GM19023 (cell line): ENCODE data around the gene GCN1.

ENCODE experiments used
- ATAC-seq: cut with Tn5 transposase; IDR thresholded peaks from one replicate; pipeline ENCODE4 v1.9.1; 2021; ENCODE audit warnings: mild to moderate bottlenecking, moderate library complexity; ENCODE audit not compliant: unreplicated experiment

GCN1 gene

GRCh38 chr12:120145164-120145563 is 49.4 kb downstream of the GCN1 start:
- no peak for ATAC-seq

- ATAC-seq, result no peak
These were observed 50.3 kb downstream of the GCN1 start for GRCh38 chr12:120144215-120144614.

- no peak for ATAC-seq
These were observed 52.2 kb downstream of the GCN1 start for GRCh38 chr12:120142231-120142877.

GRCh38 chr12:120141336-120141735 is 53.2 kb downstream of the GCN1 start:
- ATAC-seq, result no peak

GRCh38 chr12:120140603-120141002 is 53.9 kb downstream of the GCN1 start:
- ATAC-seq, result no peak

- ATAC-seq, result no peak
These were observed 54.6 kb downstream of the GCN1 start for GRCh38 chr12:120139958-120140357.

- ATAC-seq, result no peak
These were observed 56.1 kb downstream of the GCN1 start for GRCh38 chr12:120138366-120138765.

GRCh38 chr12:120137833-120138232 is 56.7 kb downstream of the GCN1 start:
- no peak for ATAC-seq

GRCh38 chr12:120136093-120136770 is 58.3 kb downstream of the GCN1 start:
- no peak for ATAC-seq

GRCh38 chr12:120134307-120134980 is 60.1 kb downstream of the GCN1 start:
- no peak for ATAC-seq

- ATAC-seq, result peak; percentile 85
These were observed 61.6 kb downstream of the GCN1 start for GRCh38 chr12:120132863-120133385.

- ATAC-seq, result no peak
These were observed 62.3 kb downstream of the GCN1 start for GRCh38 chr12:120132054-120132836.

GRCh38 chr12:120131116-120131515 is 63.4 kb downstream of the GCN1 start:
- no peak for ATAC-seq

GRCh38 chr12:120130011-120130410 is 64.5 kb downstream of the GCN1 start:
- ATAC-seq, result no peak

- ATAC-seq, result no peak
These were observed 67.9 kb downstream of the GCN1 start for GRCh38 chr12:120126635-120127005.

- ATAC-seq, result no peak
These were observed 68.5 kb downstream of the GCN1 start for GRCh38 chr12:120125792-120126634.

- no peak for ATAC-seq
These were observed 69.5 kb downstream of the GCN1 start for GRCh38 chr12:120125029-120125428.

GRCh38 chr12:120121766-120122293 is 72.7 kb downstream of the GCN1 start:
- peak; percentile 39 for ATAC-seq

- ATAC-seq, result no peak
These were observed 73.2 kb downstream of the GCN1 start for GRCh38 chr12:120121343-120121742.
